PC-9 (cell line): ENCODE results near the gene NUDT7. TPM values are rescaled to one million over a fixed set of nuclear protein-coding genes. Genes with fewer than 3 reads are reported as not detected.

Source experiments
- BruUV-seq: library from RNA; stranded (reverse); fragments of 400-500 nt; replicated peaks from 2 replicates; lab custom pipeline; 2021; lab: Mats Ljungman, UMichigan
- CTCF ChIA-PET: fragments of 300-600 bp; sonication (Branson Sonifier 250); formaldehyde crosslinking; loops from one replicate; lab custom pipeline; 2022; ENCODE audit warnings: antibody characterized with exemption; lab: Charles Lee
- POLR2A ChIA-PET: fragments of 300-600 bp; sonication (Branson Sonifier 250); formaldehyde crosslinking; loops from one replicate; lab custom pipeline; 2022; ENCODE audit warnings: antibody characterized with exemption; ENCODE audit not compliant: unreplicated experiment; lab: Charles Lee
- DNase-seq, 2 experiments: peaks; one replicate each; pipeline versions ENCODE4 v3.0.0 to v3.0.0-alpha.2; 2015 to 2022; ENCODE audit warnings: mixed read lengths in 1 of 2
- H2AFZ ChIP-seq: fragments of 200-600 bp; sonication (generic); 2 replicates; pipeline ENCODE4 v1.8.1; 2017; ENCODE audit warnings: antibody characterized with exemption
- H3F3A ChIP-seq: fragments of 200-600 bp; sonication (generic); 2 replicates; pipeline ENCODE4 v1.8.1; 2017; ENCODE audit warnings: antibody characterized with exemption, mild to moderate bottlenecking, low read depth; ENCODE audit not compliant: insufficient read depth
- H3K27ac ChIP-seq: fragments of 200-600 bp; sonication (generic); 2 replicates; pipeline ENCODE4 v1.6.1; 2016; ENCODE audit warnings: mixed run types
- H3K27me3 ChIP-seq: fragments of 200-600 bp; sonication (generic); 2 replicates; pipeline ENCODE4 v1.6.1; 2016; ENCODE audit warnings: low read depth, mixed run types; ENCODE audit not compliant: insufficient read depth
- H3K36me3 ChIP-seq: fragments of 200-600 bp; sonication (generic); 2 replicates; pipeline ENCODE4 v1.6.1; 2016; ENCODE audit warnings: low read depth, mixed run types
- H3K4me1 ChIP-seq: fragments of 200-600 bp; sonication (generic); replicated peaks from 2 replicates; pipeline ENCODE4 v1.6.1; 2016; ENCODE audit warnings: mixed run types; ENCODE audit not compliant: insufficient read depth
- H3K4me2 ChIP-seq: fragments of 200-600 bp; sonication (generic); 2 replicates; pipeline ENCODE4 v1.6.1; 2017; ENCODE audit warnings: mixed run types
- H3K4me3 ChIP-seq: fragments of 200-600 bp; sonication (generic); 2 replicates; pipeline ENCODE4 v1.6.1; 2016; ENCODE audit warnings: mixed run types
- H3K79me2 ChIP-seq: fragments of 200-600 bp; sonication (generic); 2 replicates; pipeline ENCODE4 v1.6.1; 2017; ENCODE audit warnings: low read depth, mixed run types
- H3K9me2 ChIP-seq: fragments of 200-600 bp; sonication (generic); 2 replicates; pipeline ENCODE4 v1.8.1; 2017; ENCODE audit warnings: mild to moderate bottlenecking; ENCODE audit not compliant: insufficient read depth
- H3K9me3 ChIP-seq: fragments of 200-600 bp; sonication (generic); 2 replicates; pipeline ENCODE4 v1.8.1; 2016; ENCODE audit warnings: low read depth; ENCODE audit not compliant: insufficient read depth
- H4K20me1 ChIP-seq: fragments of 200-600 bp; sonication (generic); 2 replicates; pipeline ENCODE4 v1.8.1; 2017; ENCODE audit not compliant: insufficient read depth
- CTCF ChIP-seq: fragments of 200-600 bp; sonication (generic); conservative IDR thresholded peaks from 2 replicates; pipeline ENCODE4 v1.6.1; 2017; ENCODE audit warnings: mixed run types, antibody characterized with exemption, mild to moderate bottlenecking, moderate library complexity
- EZH2 ChIP-seq: fragments of 200-600 bp; sonication (generic); IDR thresholded peaks from 2 replicates; pipeline ENCODE4 v1.8.0; 2017; ENCODE audit warnings: antibody characterized with exemption, low read depth
- intact Hi-C: fragments of 100-400 bp; cut with micrococcal nuclease; formaldehyde crosslinking; loops from one replicate; pipeline ENCODE4 v1.10.0; 2022; ENCODE audit not compliant: unreplicated experiment
- total RNA-seq: library from RNA; stranded (reverse); gene quantifications from 2 replicates; pipeline ENCODE4 v1.2.3, GENCODE V29; 2021

Gene NUDT7
- total RNA-seq, 1 experiment from 2014 or later = not detected

GRCh38 chr16:77723108-77723514, 797 bp downstream of the NUDT7 start:
- CTCF ChIA-PET = no interaction called here
- no peaks in the 10 kb centered on the region for H3F3A ChIP-seq
- H3K79me2 ChIP-seq = no peaks in the 10 kb centered on the region
- 0 out of 2 replicates have a peak, but pooled peaks cover 4% of the 10 kb centered on the region for H3K27me3 ChIP-seq
- no peaks in the 10 kb centered on the region for H3K9me2 ChIP-seq
- no peaks in the 10 kb centered on the region for H4K20me1 ChIP-seq
- H2AFZ ChIP-seq = peak overlapping the region; percentile 89
- intact Hi-C loops = no loop called here
- peak overlapping the region; percentile 88 for H3K4me2 ChIP-seq
- no peak for DNase-seq
- no TSS peak for BruUV-seq
- H3K27ac ChIP-seq = no peak overlapping the region
- no peaks in the 10 kb centered on the region for H3K9me3 ChIP-seq
- H3K4me1 ChIP-seq = 0 out of 2 replicates have a peak, but pooled peaks cover 3% of the 10 kb centered on the region
- POLR2A ChIA-PET = no interaction called here
- H3K36me3 ChIP-seq = no peaks in the 10 kb centered on the region
- H3K4me3 ChIP-seq = peak overlapping the region; percentile 60; the same call in 1 of the 2 replicates
- TF ChIP-seq EZH2 (no peak), CTCF (no peak)

DNA sequence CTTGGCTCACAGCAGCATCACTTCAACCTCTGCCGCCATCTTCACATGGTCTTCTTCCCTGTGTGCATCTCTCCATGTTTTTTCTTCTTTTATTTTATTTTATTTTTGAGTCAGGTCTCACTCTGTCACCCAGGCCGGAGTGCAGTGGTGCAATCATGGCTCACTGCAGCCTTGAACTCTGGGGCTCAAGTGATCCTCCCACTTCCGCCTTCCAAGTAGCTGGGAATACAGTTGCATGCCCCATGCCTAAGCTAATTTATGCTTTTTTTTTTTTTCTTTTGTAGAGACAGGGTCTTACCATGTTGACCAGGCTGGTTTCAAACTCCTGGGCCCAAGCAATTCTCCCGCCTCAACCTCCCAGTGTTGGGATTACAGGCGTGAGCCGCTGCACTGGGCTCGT, 1.9 kb downstream of the NUDT7 start:
- H3K4me1 ChIP-seq = 0 out of 2 replicates have a peak, but pooled peaks cover 3% of the 10 kb centered on the region
- no peak overlapping the region for H3K4me3 ChIP-seq
- no peaks in the 10 kb centered on the region for H3F3A ChIP-seq
- no peaks in the 10 kb centered on the region for H4K20me1 ChIP-seq
- CTCF ChIA-PET = no interaction called here
- no peak overlapping the region for H3K27ac ChIP-seq
- no TSS peak for BruUV-seq
- H3K4me2 ChIP-seq = no peak overlapping the region
- no peaks in the 10 kb centered on the region for H3K36me3 ChIP-seq
- no peaks in the 10 kb centered on the region for H3K9me3 ChIP-seq
- no peaks in the 10 kb centered on the region for H3K79me2 ChIP-seq
- no peak overlapping the region for H2AFZ ChIP-seq
- DNase-seq = no peak
- no peaks in the 10 kb centered on the region for H3K9me2 ChIP-seq
- intact Hi-C loops = no loop called here
- 0 out of 2 replicates have a peak, but pooled peaks cover 4% of the 10 kb centered on the region for H3K27me3 ChIP-seq
- TF ChIP-seq EZH2 (no peak), CTCF (no peak)
- POLR2A ChIA-PET = no interaction called here

GRCh38 chr16:77729951-77730350, 7.6 kb downstream of the NUDT7 start:
- intact Hi-C loops = no loop called here
- Histone ChIP-seq H3K36me3 (no peaks in the 10 kb centered on the region), H2AFZ (no peak overlapping the region), H3K27me3 (0 out of 2 replicates have a peak, but pooled peaks cover under 1% of the 10 kb centered on the region), H3K4me1 (no peaks in the 10 kb centered on the region), H3K79me2 (no peaks in the 10 kb centered on the region), H3K27ac (no peak overlapping the region), H3K9me2 (no peaks in the 10 kb centered on the region), H3K4me3 (no peak overlapping the region), H4K20me1 (no peaks in the 10 kb centered on the region), H3K4me2 (no peak overlapping the region), H3K9me3 (no peaks in the 10 kb centered on the region), H3F3A (no peaks in the 10 kb centered on the region)
- BruUV-seq = no TSS peak
- ChIA-PET POLR2A (no interaction called here), CTCF (no interaction called here)
- no peak for DNase-seq
- TF ChIP-seq EZH2 = no peak
- TF ChIP-seq CTCF = no peak
